ENCODE data around the gene HPCAL1. TPM values are rescaled to one million over a fixed set of nuclear protein-coding genes. Genes with fewer than 3 reads are reported as not detected.
"Not testable (repeated sequence)": the region's sequence is repeated elsewhere in the genome, so short reads cannot be mapped to it uniquely, and the experiment has no call there.

HPCAL1 gene
- total RNA-seq, 1 donor from 2014 or later, result 13.1 TPM

- no peaks in the 10 kb centered on the region for H3K4me1 Mint-ChIP-seq (ENCODE audit: low read depth, unreplicated experiment)
- H3K27me3 Mint-ChIP-seq (ENCODE audit: unreplicated experiment), result peaks cover 7% of the 10 kb centered on the region
- no peaks in the 10 kb centered on the region for H3K36me3 Mint-ChIP-seq (ENCODE audit: unreplicated experiment)
- H3K4me3 Mint-ChIP-seq (ENCODE audit: unreplicated experiment), result no peak overlapping the region
- peaks cover 1% of the 10 kb centered on the region for H3K9me3 Mint-ChIP-seq (ENCODE audit: unreplicated experiment)
- no peak for TF ChIP-seq CTCF (IDR thresholded peaks at IDR 0.05; ENCODE audit: partially characterized antibody, unreplicated experiment)
- no peak for DNase-seq
- no peak overlapping the region for H3K27ac Mint-ChIP-seq (ENCODE audit: unreplicated experiment)
Observed at GRCh38 chr2:10287761-10288160, 14.9 kb upstream of the HPCAL1 start.

GRCh38 chr2:10288606-10289005, 14.1 kb upstream of the HPCAL1 start:
- H3K9me3 Mint-ChIP-seq (ENCODE audit: unreplicated experiment), result peaks cover 1% of the 10 kb centered on the region
- no peaks in the 10 kb centered on the region for H3K4me1 Mint-ChIP-seq (ENCODE audit: low read depth, unreplicated experiment)
- TF ChIP-seq CTCF (IDR thresholded peaks at IDR 0.05; ENCODE audit: partially characterized antibody, unreplicated experiment), result no peak
- H3K27me3 Mint-ChIP-seq (ENCODE audit: unreplicated experiment), result peaks cover 7% of the 10 kb centered on the region
- no peak for DNase-seq
- H3K27ac Mint-ChIP-seq (ENCODE audit: unreplicated experiment), result no peak overlapping the region
- H3K36me3 Mint-ChIP-seq (ENCODE audit: unreplicated experiment), result no peaks in the 10 kb centered on the region
- no peak overlapping the region for H3K4me3 Mint-ChIP-seq (ENCODE audit: unreplicated experiment)

- Mint-ChIP-seq H3K9me3 (ENCODE audit: unreplicated experiment) (peaks cover 5% of the 10 kb centered on the region), H3K27ac (ENCODE audit: unreplicated experiment) (no peak overlapping the region), H3K4me1 (ENCODE audit: low read depth, unreplicated experiment) (no peaks in the 10 kb centered on the region), H3K4me3 (ENCODE audit: unreplicated experiment) (no peak overlapping the region), H3K36me3 (ENCODE audit: unreplicated experiment) (no peaks in the 10 kb centered on the region), H3K27me3 (ENCODE audit: unreplicated experiment) (peaks cover 7% of the 10 kb centered on the region)
- no peak for TF ChIP-seq CTCF (IDR thresholded peaks at IDR 0.05; ENCODE audit: partially characterized antibody, unreplicated experiment)
- DNase-seq, result no peak
Observed at GRCh38 chr2:10289352-10289751, 13.4 kb upstream of the HPCAL1 start.

GRCh38 chr2:10289891-10290290, 12.8 kb upstream of the HPCAL1 start:
- no peak for TF ChIP-seq CTCF (IDR thresholded peaks at IDR 0.05; ENCODE audit: partially characterized antibody, unreplicated experiment)
- H3K27ac Mint-ChIP-seq (ENCODE audit: unreplicated experiment), result no peak overlapping the region
- H3K9me3 Mint-ChIP-seq (ENCODE audit: unreplicated experiment), result peaks cover 5% of the 10 kb centered on the region
- H3K4me1 Mint-ChIP-seq (ENCODE audit: low read depth, unreplicated experiment), result no peaks in the 10 kb centered on the region
- H3K4me3 Mint-ChIP-seq (ENCODE audit: unreplicated experiment), result no peak overlapping the region
- no peak for DNase-seq
- H3K36me3 Mint-ChIP-seq (ENCODE audit: unreplicated experiment), result no peaks in the 10 kb centered on the region
- H3K27me3 Mint-ChIP-seq (ENCODE audit: unreplicated experiment), result peaks cover 5% of the 10 kb centered on the region

GRCh38 chr2:10291376-10291775, 11.3 kb upstream of the HPCAL1 start:
- not testable (repeated sequence) for H3K36me3 Mint-ChIP-seq (ENCODE audit: unreplicated experiment); H3K9me3 Mint-ChIP-seq (ENCODE audit: unreplicated experiment); H3K27me3 Mint-ChIP-seq (ENCODE audit: unreplicated experiment); H3K27ac Mint-ChIP-seq (ENCODE audit: unreplicated experiment); DNase-seq; H3K4me3 Mint-ChIP-seq (ENCODE audit: unreplicated experiment); H3K4me1 Mint-ChIP-seq (ENCODE audit: low read depth, unreplicated experiment)

- Mint-ChIP-seq H3K9me3 (ENCODE audit: unreplicated experiment) (peaks cover 4% of the 10 kb centered on the region), H3K4me3 (ENCODE audit: unreplicated experiment) (no peak overlapping the region), H3K36me3 (ENCODE audit: unreplicated experiment) (no peaks in the 10 kb centered on the region), H3K27ac (ENCODE audit: unreplicated experiment) (no peak overlapping the region), H3K4me1 (ENCODE audit: low read depth, unreplicated experiment) (no peaks in the 10 kb centered on the region), H3K27me3 (ENCODE audit: unreplicated experiment) (peaks cover 2% of the 10 kb centered on the region)
- DNase-seq, result no peak
- TF ChIP-seq CTCF (IDR thresholded peaks at IDR 0.05; ENCODE audit: partially characterized antibody, unreplicated experiment), result no peak
Observed at GRCh38 chr2:10292033-10292432, 10.7 kb upstream of the HPCAL1 start.

Measured in glutamatergic neuron (in vitro differentiated cells).